Measurements from ENCODE around the gene CDS2.

CDS2 gene

GRCh38 chr20:5198651-5198924 lies 71.8 kb downstream of the CDS2 start:
- Histone ChIP-seq H3K79me2 (ENCODE audit: control insufficient read depth, insufficient read depth, low read length, poor library complexity) (no peaks in the 10 kb centered on the region), H3K4me2 (ENCODE audit: low read length) (no peak overlapping the region), H3K4ac (ENCODE audit: low read depth, low read length) (no peak overlapping the region), H3K23ac (ENCODE audit: low read length) (no peak overlapping the region), H2BK12ac (ENCODE audit: low read length) (no peak overlapping the region), H3K79me1 (ENCODE audit: low read length) (no peaks in the 10 kb centered on the region), H2AFZ (ENCODE audit: insufficient read depth, low read length, poor library complexity) (no peak overlapping the region), H3K4me3 (ENCODE audit: low read depth, low read length) (no peak overlapping the region), H2AK5ac (ENCODE audit: low read length) (no peak overlapping the region), H4K12ac (ENCODE audit: low read depth, low read length) (no peak overlapping the region), H3K27me3 (ENCODE audit: insufficient read depth, low read length) (no peaks in the 10 kb centered on the region), H3K4me1 (ENCODE audit: control insufficient read depth in 1 of 2, insufficient read depth in 2 of 2, low read length in 2 of 2) (no peaks in the 10 kb centered on the region), H4K91ac (ENCODE audit: low read depth, low read length) (no peak overlapping the region), H3K36me3 (ENCODE audit: control insufficient read depth in 1 of 2, insufficient read depth in 2 of 2, low read length in 2 of 2) (peaks cover 5 to 12% of the 10 kb centered on the region in 2 experiments), H3K18ac (ENCODE audit: low read length) (no peak overlapping the region), H3K14ac (ENCODE audit: low read length) (no peak overlapping the region), H3K9ac (ENCODE audit: low read length) (no peak overlapping the region), H2BK5ac (ENCODE audit: low read depth, low read length, poor library complexity) (no peak overlapping the region), H2BK120ac (ENCODE audit: insufficient read depth, low read length, poor library complexity) (no peak overlapping the region), H3K27ac (ENCODE audit: low read depth, low read length) (no peak overlapping the region), H4K8ac (ENCODE audit: low read depth, low read length) (no peak overlapping the region), H3K9me3 (ENCODE audit: insufficient read depth, low read depth, low read length) (no peaks in the 10 kb centered on the region)
- DNase-seq = no peak
- WGBS (ENCODE audit: extremely low coverage, insufficient coverage, insufficient read length) = no CpG with 5 or more reads among the region's 8 CpGs

- no CpG with 5 or more reads among the region's 4 CpGs for WGBS (ENCODE audit: extremely low coverage, insufficient coverage, insufficient read length)
- H3K27me3 ChIP-seq (ENCODE audit: insufficient read depth, low read length) = no peaks in the 10 kb centered on the region
These were observed 76.6 kb downstream of the CDS2 start for GRCh38 chr20:5203380-5203779.

GRCh38 chr20:5205348-5206210 lies 78.8 kb downstream of the CDS2 start:
- Histone ChIP-seq H3K79me2 (ENCODE audit: control insufficient read depth, insufficient read depth, low read length, poor library complexity) (no peaks in the 10 kb centered on the region), H2AFZ (ENCODE audit: insufficient read depth, low read length, poor library complexity) (no peak overlapping the region), H3K27me3 (ENCODE audit: insufficient read depth, low read length) (no peaks in the 10 kb centered on the region), H3K18ac (ENCODE audit: low read length) (no peak overlapping the region), H3K9ac (ENCODE audit: low read length) (no peak overlapping the region), H2BK5ac (ENCODE audit: low read depth, low read length, poor library complexity) (no peak overlapping the region), H2BK120ac (ENCODE audit: insufficient read depth, low read length, poor library complexity) (no peak overlapping the region), H3K36me3 (ENCODE audit: control insufficient read depth in 1 of 2, insufficient read depth in 2 of 2, low read length in 2 of 2) (no peaks in the 10 kb centered on the region), H3K9me3 (ENCODE audit: insufficient read depth, low read depth, low read length) (no peaks in the 10 kb centered on the region), H3K79me1 (ENCODE audit: low read length) (no peaks in the 10 kb centered on the region), H3K4me2 (ENCODE audit: low read length) (no peak overlapping the region), H3K14ac (ENCODE audit: low read length) (no peak overlapping the region), H4K8ac (ENCODE audit: low read depth, low read length) (no peak overlapping the region), H4K91ac (ENCODE audit: low read depth, low read length) (no peak overlapping the region), H3K23ac (ENCODE audit: low read length) (no peak overlapping the region), H3K4me3 (ENCODE audit: low read depth, low read length) (no peak overlapping the region), H2BK12ac (ENCODE audit: low read length) (no peak overlapping the region), H2AK5ac (ENCODE audit: low read length) (no peak overlapping the region), H3K27ac (ENCODE audit: low read depth, low read length) (no peak overlapping the region), H3K4ac (ENCODE audit: low read depth, low read length) (no peak overlapping the region), H4K12ac (ENCODE audit: low read depth, low read length) (no peak overlapping the region), H3K4me1 (ENCODE audit: control insufficient read depth in 1 of 2, insufficient read depth in 2 of 2, low read length in 2 of 2) (peaks cover 0 to 2% of the 10 kb centered on the region in 2 experiments)
- WGBS (ENCODE audit: extremely low coverage, insufficient coverage, insufficient read length) = no CpG with 5 or more reads among the region's 10 CpGs
- peak; percentile 63 to 84 for DNase-seq

More at GRCh38 chr20:5203380-5203779, 76.6 kb downstream of the CDS2 start:
- Histone ChIP-seq H3K4ac (ENCODE audit: low read depth, low read length) (no peak overlapping the region), H2BK12ac (ENCODE audit: low read length) (no peak overlapping the region), H3K23ac (ENCODE audit: low read length) (no peak overlapping the region), H3K4me2 (ENCODE audit: low read length) (no peak overlapping the region), H2BK5ac (ENCODE audit: low read depth, low read length, poor library complexity) (no peak overlapping the region), H4K12ac (ENCODE audit: low read depth, low read length) (no peak overlapping the region), H4K8ac (ENCODE audit: low read depth, low read length) (no peak overlapping the region), H3K9ac (ENCODE audit: low read length) (no peak overlapping the region), H3K4me3 (ENCODE audit: low read depth, low read length) (no peak overlapping the region), H3K14ac (ENCODE audit: low read length) (no peak overlapping the region), H3K36me3 (ENCODE audit: control insufficient read depth in 1 of 2, insufficient read depth in 2 of 2, low read length in 2 of 2) (peaks cover 0 to 4% of the 10 kb centered on the region in 2 experiments), H2BK120ac (ENCODE audit: insufficient read depth, low read length, poor library complexity) (no peak overlapping the region), H4K91ac (ENCODE audit: low read depth, low read length) (no peak overlapping the region), H2AK5ac (ENCODE audit: low read length) (no peak overlapping the region), H3K18ac (ENCODE audit: low read length) (no peak overlapping the region), H3K79me1 (ENCODE audit: low read length) (no peaks in the 10 kb centered on the region), H3K4me1 (ENCODE audit: control insufficient read depth in 1 of 2, insufficient read depth in 2 of 2, low read length in 2 of 2) (peaks cover 0 to 2% of the 10 kb centered on the region in 2 experiments), H3K9me3 (ENCODE audit: insufficient read depth, low read depth, low read length) (no peaks in the 10 kb centered on the region), H3K27ac (ENCODE audit: low read depth, low read length) (no peak overlapping the region), H3K79me2 (ENCODE audit: control insufficient read depth, insufficient read depth, low read length, poor library complexity) (no peaks in the 10 kb centered on the region), H2AFZ (ENCODE audit: insufficient read depth, low read length, poor library complexity) (no peak overlapping the region)
- DNase-seq = no peak

GRCh38 chr20:5207138-5207537 lies 80.3 kb downstream of the CDS2 start:
- H2BK120ac ChIP-seq (ENCODE audit: insufficient read depth, low read length, poor library complexity) = no peak overlapping the region
- H3K4me3 ChIP-seq (ENCODE audit: low read depth, low read length) = no peak overlapping the region
- H3K4me1 ChIP-seq (ENCODE audit: control insufficient read depth in 1 of 2, insufficient read depth in 2 of 2, low read length in 2 of 2) = peaks cover 0 to 2% of the 10 kb centered on the region in 2 experiments
- no peak overlapping the region for H2BK5ac ChIP-seq (ENCODE audit: low read depth, low read length, poor library complexity)
- no peak overlapping the region for H3K14ac ChIP-seq (ENCODE audit: low read length)
- no peak overlapping the region for H2AK5ac ChIP-seq (ENCODE audit: low read length)
- H3K9ac ChIP-seq (ENCODE audit: low read length) = no peak overlapping the region
- H2BK12ac ChIP-seq (ENCODE audit: low read length) = no peak overlapping the region
- H3K79me2 ChIP-seq (ENCODE audit: control insufficient read depth, insufficient read depth, low read length, poor library complexity) = no peaks in the 10 kb centered on the region
- H3K79me1 ChIP-seq (ENCODE audit: low read length) = no peaks in the 10 kb centered on the region
- H3K27me3 ChIP-seq (ENCODE audit: insufficient read depth, low read length) = no peaks in the 10 kb centered on the region
- DNase-seq = no peak
- H3K23ac ChIP-seq (ENCODE audit: low read length) = no peak overlapping the region
- H4K8ac ChIP-seq (ENCODE audit: low read depth, low read length) = no peak overlapping the region
- H3K4ac ChIP-seq (ENCODE audit: low read depth, low read length) = no peak overlapping the region
- H3K4me2 ChIP-seq (ENCODE audit: low read length) = no peak overlapping the region
- no peak overlapping the region for H4K91ac ChIP-seq (ENCODE audit: low read depth, low read length)
- H3K36me3 ChIP-seq (ENCODE audit: control insufficient read depth in 1 of 2, insufficient read depth in 2 of 2, low read length in 2 of 2) = peaks cover 4% of the 10 kb centered on the region in 2 experiments
- no peak overlapping the region for H4K12ac ChIP-seq (ENCODE audit: low read depth, low read length)
- no peak overlapping the region for H3K18ac ChIP-seq (ENCODE audit: low read length)
- peaks cover 1% of the 10 kb centered on the region for H3K9me3 ChIP-seq (ENCODE audit: insufficient read depth, low read depth, low read length)
- H2AFZ ChIP-seq (ENCODE audit: insufficient read depth, low read length, poor library complexity) = no peak overlapping the region
- H3K27ac ChIP-seq (ENCODE audit: low read depth, low read length) = no peak overlapping the region
